Kidney glomerular epithelial cell (primary cell): ENCODE results near the gene DAAM2.

Source experiments
- DNase-seq: peaks from one replicate; lab custom pipeline; 2025; lab: John Stamatoyannopoulos, UW

DAAM2 gene

DNA sequence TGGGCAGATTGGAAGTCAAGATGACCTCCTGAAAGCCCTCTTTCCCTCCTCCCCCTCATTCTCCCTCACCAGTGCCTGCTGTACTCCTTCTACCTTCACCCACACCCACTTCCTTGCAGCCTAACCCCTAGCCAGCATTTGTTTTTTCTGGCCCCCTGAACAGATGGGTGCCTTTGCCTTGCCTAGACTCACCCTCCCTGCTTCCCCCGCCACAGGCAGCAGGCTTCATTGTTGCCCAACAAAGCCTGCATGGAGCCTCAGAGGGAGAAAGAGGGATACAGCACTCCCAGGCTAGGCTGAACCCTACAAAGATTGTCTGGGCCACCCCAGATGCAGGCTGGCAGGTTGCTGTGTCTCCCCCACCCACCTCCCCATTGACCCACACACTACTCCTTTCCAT lies 139.4 kb downstream of the DAAM2 start:
- no peak for DNase-seq

DNA sequence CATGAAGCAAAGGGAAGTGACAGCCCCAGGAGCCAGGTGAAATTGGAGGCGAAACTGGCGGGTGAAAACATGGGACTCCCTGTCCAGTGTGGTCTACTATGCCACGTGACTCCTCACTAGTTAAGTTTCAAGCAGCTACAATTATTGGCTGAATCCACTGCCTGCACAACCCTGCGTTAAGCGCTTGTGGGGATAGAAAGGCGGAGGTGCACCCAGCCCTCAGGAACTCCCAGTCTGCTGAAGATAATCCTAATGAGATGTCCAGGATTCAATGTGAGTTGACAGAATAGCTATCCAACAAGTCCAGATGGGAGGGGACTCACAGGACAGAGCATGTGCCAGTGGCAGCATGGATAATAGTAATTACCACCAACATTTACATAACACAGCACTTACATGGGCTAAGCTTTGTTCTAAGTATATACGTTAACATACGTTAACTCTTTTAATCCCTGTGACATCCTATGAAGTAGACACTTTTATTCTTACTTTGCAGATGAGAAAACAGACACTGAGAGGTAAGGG lies 140.3 kb downstream of the DAAM2 start:
- DNase-seq: no peak

DNA sequence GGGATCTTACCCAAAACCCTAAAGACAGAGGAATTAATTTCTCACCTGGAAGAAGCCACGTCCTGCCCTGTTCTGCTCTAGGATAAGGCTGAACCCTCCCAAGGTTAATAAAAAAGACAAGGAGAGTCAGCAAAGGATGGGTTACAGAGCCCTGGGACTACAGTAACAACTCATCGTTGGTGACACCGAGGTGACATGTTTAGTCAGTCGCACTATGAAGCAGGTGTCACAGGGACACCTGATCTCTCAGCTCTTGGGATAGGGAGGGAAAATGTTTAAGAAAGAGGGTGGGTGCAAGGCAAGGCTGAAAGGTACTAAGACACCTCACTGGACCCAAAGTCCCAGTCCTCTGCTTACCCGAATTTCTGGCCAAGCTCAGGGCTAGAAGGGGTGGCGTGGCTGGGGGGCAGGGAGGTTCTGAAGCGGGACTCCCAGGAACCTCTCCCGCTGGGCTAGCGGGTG lies 141.5 kb downstream of the DAAM2 start:
- no peak for DNase-seq

DNA sequence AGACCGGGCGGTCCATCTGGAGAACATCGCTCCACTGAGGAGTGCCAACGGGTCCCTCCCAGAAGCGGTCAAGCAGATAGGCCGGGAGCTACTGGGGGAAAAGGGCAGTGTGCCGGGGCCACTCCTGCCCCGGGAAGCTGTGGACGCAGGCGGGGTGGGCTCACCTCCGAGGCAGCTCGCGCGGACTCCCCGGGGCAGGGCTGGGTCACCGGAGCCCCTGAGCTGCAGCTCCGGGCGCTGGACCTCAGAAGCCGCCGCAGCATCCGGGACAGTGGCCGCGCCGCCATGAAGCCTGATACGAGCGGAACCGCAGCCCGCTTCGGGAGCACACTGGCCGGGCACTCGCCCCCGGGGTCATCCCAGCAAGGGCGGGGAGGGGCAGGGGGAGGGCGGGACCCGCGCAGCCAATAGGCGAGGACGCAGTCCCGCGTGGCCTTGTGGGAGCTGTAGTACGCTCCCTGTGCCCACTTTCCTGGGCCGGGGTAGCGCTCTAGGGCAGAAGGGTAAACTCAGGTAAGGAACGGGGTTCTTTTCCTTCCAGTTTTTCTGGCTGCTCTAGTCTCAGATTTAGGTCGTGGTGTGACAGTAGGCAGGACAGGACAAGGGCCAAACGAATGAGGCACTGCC lies 142.1 kb downstream of the DAAM2 start, which contains the start of gene MOCS1:
TSS of gene MOCS1 (minus strand) at position 332 of the 627 bp plus-strand sequence. CDS start at position 287, 45 bp downstream.
- DNase-seq: peak; percentile 42

GRCh38 chr6:39935241-39935640 lies 143.1 kb downstream of the DAAM2 start:
- no peak for DNase-seq

- no peak for DNase-seq
Observed at GRCh38 chr6:39936857-39937256, 144.7 kb downstream of the DAAM2 start.

GRCh38 chr6:39937686-39938333 lies 145.6 kb downstream of the DAAM2 start:
- no peak for DNase-seq

GRCh38 chr6:39938773-39939654 lies 146.8 kb downstream of the DAAM2 start:
- no peak for DNase-seq

DNA sequence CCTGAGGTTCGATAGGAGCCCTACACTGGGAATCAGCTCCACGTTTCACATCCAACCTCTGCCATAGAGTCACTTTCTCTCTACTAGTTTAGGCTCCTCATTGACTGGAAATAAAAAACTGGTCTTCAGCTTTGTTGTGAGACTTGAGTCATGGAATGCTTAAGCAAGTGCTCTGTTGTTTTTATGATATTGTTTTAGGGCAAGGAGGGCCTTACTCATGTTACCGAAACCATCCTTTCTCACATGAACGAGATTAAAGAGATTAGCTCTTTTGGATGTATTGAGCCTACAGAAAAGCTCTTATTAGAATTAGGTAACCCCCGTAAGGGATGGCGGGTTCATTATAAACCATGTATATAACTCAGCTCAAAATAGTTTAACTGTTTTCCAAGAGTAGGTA lies 149.0 kb downstream of the DAAM2 start:
- no peak for DNase-seq

- no peak for DNase-seq
Observed at GRCh38 chr6:39941820-39942219, 149.6 kb downstream of the DAAM2 start.

DNA sequence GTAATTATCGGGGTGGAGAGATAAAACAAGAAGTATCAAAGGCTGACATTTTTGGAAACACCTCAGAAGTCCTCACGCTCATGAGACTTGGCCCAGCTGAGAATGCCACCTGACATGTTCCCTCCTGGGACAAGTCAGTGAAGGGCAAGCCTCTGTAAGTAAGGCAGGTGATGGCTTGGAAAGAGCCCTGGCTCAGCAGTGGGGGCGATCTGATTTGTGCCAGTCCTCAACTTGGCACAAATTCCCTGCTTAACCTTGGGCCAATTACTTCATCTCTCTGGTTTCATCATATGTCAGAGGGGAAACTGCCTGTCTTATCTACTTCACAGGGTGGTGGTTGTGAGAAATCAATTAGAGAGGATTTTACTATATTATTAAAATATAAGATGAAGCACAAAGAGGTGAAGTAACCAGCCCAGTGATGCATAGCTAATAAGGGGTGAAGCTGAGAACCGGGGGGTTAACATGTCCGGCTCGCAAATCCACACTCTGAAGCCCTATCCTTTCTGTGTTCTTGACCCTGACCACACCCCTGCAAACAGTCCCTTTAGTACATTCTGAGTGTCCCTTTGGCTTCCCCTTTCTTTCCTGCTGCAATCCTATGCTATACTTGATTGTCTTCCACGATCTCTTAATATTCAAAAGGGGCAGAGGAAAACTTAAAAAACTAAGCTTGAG lies 150.9 kb downstream of the DAAM2 start:
- no peak for DNase-seq

GRCh38 chr6:39945626-39946025 lies 153.4 kb downstream of the DAAM2 start:
- no peak for DNase-seq

DNA sequence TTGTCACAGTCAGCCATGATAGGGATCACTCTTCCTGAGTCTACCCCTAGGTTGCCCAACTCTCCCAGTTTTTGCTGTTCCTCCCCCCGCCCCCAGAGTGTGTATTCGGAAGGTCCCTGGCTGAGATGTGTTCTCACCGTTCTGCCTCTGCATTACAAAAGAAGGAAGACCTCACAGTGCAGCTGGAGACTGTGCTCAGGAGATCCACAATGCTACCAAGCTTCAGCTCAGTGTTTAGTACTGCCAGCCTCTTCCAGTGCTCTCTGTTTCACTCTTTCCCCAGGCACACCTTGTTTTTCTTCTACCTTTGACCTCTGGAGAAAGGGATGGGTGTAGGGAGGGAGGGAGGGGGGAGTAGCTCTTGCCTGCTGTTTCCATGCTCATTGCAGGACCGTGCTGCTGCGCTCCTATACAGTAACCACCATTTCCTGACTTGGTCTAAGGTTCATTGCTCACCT lies 155.5 kb downstream of the DAAM2 start:
- no peak for DNase-seq

DNA sequence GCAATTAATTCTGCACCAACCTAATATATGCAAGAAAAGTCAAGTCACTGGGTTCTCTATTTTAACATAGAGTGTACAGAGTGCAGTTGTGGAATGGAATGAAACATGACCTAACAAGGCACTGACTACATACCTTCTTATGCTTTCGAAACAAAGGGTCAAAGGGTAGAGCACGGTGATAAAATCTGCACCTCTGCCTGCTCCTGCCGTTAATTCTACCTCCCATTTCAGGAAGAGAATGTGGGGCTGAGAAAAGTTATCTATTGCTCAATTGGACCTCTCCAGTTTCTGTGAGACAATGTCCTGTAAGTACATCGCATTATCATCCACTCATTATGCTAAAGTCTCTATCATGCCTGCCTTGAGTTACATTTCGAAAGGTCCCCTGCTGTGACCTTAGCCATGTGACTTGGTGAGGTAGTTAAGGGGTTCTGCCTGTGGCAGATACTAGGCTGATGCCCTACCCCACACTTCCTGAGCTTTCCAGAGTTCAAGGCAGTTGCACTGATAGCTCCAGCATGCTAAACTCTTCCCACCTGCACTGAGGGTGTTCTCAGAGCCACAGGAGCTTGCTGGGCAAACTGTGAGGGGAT lies 156.1 kb downstream of the DAAM2 start:
- DNase-seq: no peak

GRCh38 chr6:39950125-39950720 lies 158.0 kb downstream of the DAAM2 start:
- no peak for DNase-seq

- DNase-seq: no peak
Observed at GRCh38 chr6:39951191-39951590, 159.0 kb downstream of the DAAM2 start.

- DNase-seq: no peak
Observed at GRCh38 chr6:39951716-39952115, 159.5 kb downstream of the DAAM2 start.

- DNase-seq: no peak
Observed at GRCh38 chr6:39952167-39952566, 160.0 kb downstream of the DAAM2 start.

DNA sequence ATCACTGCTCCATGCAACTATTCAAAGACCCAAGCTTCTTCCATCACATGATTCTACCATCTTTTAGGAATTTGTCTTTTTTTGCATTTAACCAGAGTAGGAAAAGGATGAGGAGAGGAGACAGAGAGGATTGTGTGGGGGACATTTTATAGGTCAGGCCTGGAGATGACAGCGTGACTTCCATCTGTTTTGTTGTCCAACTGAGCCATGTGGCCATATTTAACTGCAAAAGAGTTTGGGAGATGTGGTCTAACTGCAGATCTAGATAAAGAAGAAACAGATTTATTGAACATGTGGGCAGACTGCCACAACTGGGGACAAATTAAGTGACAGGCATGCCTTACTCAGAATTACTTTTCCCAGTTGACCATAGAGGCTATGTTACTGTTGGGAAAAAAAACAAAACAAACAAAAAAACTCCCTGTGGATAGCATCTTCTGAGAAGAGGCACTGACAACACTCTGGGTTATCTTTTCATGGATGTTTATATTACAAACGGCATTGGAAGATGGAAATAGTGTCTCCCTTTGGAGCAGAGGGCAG lies 161.0 kb downstream of the DAAM2 start:
- DNase-seq: no peak
